Smooth muscle cell (in vitro differentiated cells): ENCODE results near the gene PON2. TPM values are rescaled to one million over a fixed set of nuclear protein-coding genes. Genes with fewer than 3 reads are reported as not detected.

Experiments
- DNase-seq: peaks from one replicate; lab custom pipeline; 2025; ENCODE audit not compliant: unreplicated experiment; lab: John Stamatoyannopoulos, UW
- H2AFZ ChIP-seq: fragments of 200-600 bp; sonication (generic); 2 replicates; pipeline ENCODE4 v1.6.0; 2016; ENCODE audit warnings: antibody characterized with exemption, low read depth, mild to moderate bottlenecking
- H3F3A ChIP-seq: fragments of 200-600 bp; sonication (generic); 2 replicates; pipeline ENCODE4 v1.6.0; 2017; ENCODE audit warnings: antibody characterized with exemption, low read depth
- H3K27ac ChIP-seq: fragments of 200-600 bp; sonication (generic); 2 replicates; pipeline ENCODE4 v1.5.1; 2016; ENCODE audit warnings: low read depth, mild to moderate bottlenecking
- H3K27me3 ChIP-seq: fragments of 200-600 bp; sonication (generic); 2 replicates; pipeline ENCODE4 v1.6.1; 2016; ENCODE audit warnings: low read depth, mild to moderate bottlenecking
- H3K36me3 ChIP-seq: fragments of 200-600 bp; sonication (generic); 2 replicates; pipeline ENCODE4 v1.5.1; 2016; ENCODE audit warnings: low read depth
- H3K4me1 ChIP-seq: fragments of 200-600 bp; sonication (generic); 2 replicates; pipeline ENCODE4 v1.5.1; 2016; ENCODE audit warnings: low read depth
- H3K4me2 ChIP-seq: fragments of 200-600 bp; sonication (generic); 2 replicates; pipeline ENCODE4 v1.6.0; 2016; ENCODE audit warnings: mild to moderate bottlenecking
- H3K4me3 ChIP-seq: fragments of 200-600 bp; sonication (generic); 2 replicates; pipeline ENCODE4 v1.5.1; 2016; ENCODE audit warnings: mild to moderate bottlenecking
- H3K79me2 ChIP-seq: fragments of 200-600 bp; sonication (generic); 2 replicates; pipeline ENCODE4 v1.6.0; 2016; ENCODE audit warnings: low read depth, mild to moderate bottlenecking
- H3K9ac ChIP-seq: fragments of 200-600 bp; sonication (generic); 2 replicates; pipeline ENCODE4 v1.6.0; 2016; ENCODE audit warnings: low read depth
- H3K9me3 ChIP-seq: fragments of 200-600 bp; sonication (generic); replicated peaks from 2 replicates; pipeline ENCODE4 v1.5.1; 2016; ENCODE audit warnings: low read depth
- H4K20me1 ChIP-seq: fragments of 200-600 bp; sonication (generic); 2 replicates; pipeline ENCODE4 v1.6.0; 2016; ENCODE audit warnings: low read depth
- CTCF ChIP-seq: fragments of 200-600 bp; sonication (generic); IDR thresholded peaks from 2 replicates; pipeline ENCODE4 v1.5.1; 2017; ENCODE audit warnings: borderline replicate concordance, mild to moderate bottlenecking, antibody characterized with exemption; ENCODE audit not compliant: insufficient read depth, poor library complexity, severe bottlenecking
- WGBS: methylation state at CpG from one replicate; pipeline ENCODE4 v1.1.7; 2016; ENCODE audit warnings: low lambda C conversion rate; 5-methylcytosine and 5-hydroxymethylcytosine counted together
- polyA plus RNA-seq: library from polyadenylated mRNA; unstranded; fragments of >200 nt; fragmentation: Nextera tagmentation; extraction: Ambion mirVana; gene quantifications from 2 replicates; pipeline ENCODE4 v1.2.1, GENCODE V29; 2016
- total RNA-seq: library from RNA; depleted of rRNA; stranded (reverse); fragments of >200 nt; gene quantifications from 2 replicates; pipeline ENCODE4 v1.2.3, GENCODE V29; 2014

PON2 gene
- total and polyA plus RNA-seq, 2 experiments from 2014 or later, result 74.7 to 116 TPM

- Histone ChIP-seq H3K4me1 (no peaks in the 10 kb centered on the region), H3K36me3 (no peaks in the 10 kb centered on the region), H4K20me1 (no peaks in the 10 kb centered on the region), H2AFZ (no peak overlapping the region), H3K9ac (no peak overlapping the region), H3K79me2 (no peaks in the 10 kb centered on the region), H3K4me2 (no peak overlapping the region), H3K9me3 (no peaks in the 10 kb centered on the region), H3K4me3 (no peak overlapping the region), H3K27ac (no peak overlapping the region), H3F3A (no peaks in the 10 kb centered on the region), H3K27me3 (no peaks in the 10 kb centered on the region)
- 94% methylated on average over 1 of the region's 1 CpG for WGBS
- no peak for TF ChIP-seq CTCF
- DNase-seq, result no peak
Measured at GRCh38 chr7:95367606-95368005, 67.2 kb downstream of the PON2 start.

GRCh38 chr7:95365151-95365550 is 69.7 kb downstream of the PON2 start:
- 96% methylated on average over 1 of the region's 1 CpG for WGBS
- no peaks in the 10 kb centered on the region for H3K4me1 ChIP-seq
- H3F3A ChIP-seq, result no peaks in the 10 kb centered on the region
- no peak overlapping the region for H3K9ac ChIP-seq
- H3K79me2 ChIP-seq, result no peaks in the 10 kb centered on the region
- no peaks in the 10 kb centered on the region for H3K36me3 ChIP-seq
- H3K27me3 ChIP-seq, result no peaks in the 10 kb centered on the region
- H3K9me3 ChIP-seq, result no peaks in the 10 kb centered on the region
- no peaks in the 10 kb centered on the region for H4K20me1 ChIP-seq
- H3K4me3 ChIP-seq, result no peak overlapping the region
- no peak overlapping the region for H3K4me2 ChIP-seq
- TF ChIP-seq CTCF, result no peak
- no peak overlapping the region for H3K27ac ChIP-seq
- DNase-seq, result no peak
- no peak overlapping the region for H2AFZ ChIP-seq

- Histone ChIP-seq H4K20me1 (no peaks in the 10 kb centered on the region), H3K4me3 (no peak overlapping the region), H3K27me3 (no peaks in the 10 kb centered on the region), H3K79me2 (no peaks in the 10 kb centered on the region), H3K4me2 (no peak overlapping the region), H3F3A (no peaks in the 10 kb centered on the region), H3K4me1 (no peaks in the 10 kb centered on the region), H3K9ac (no peak overlapping the region), H3K9me3 (no peaks in the 10 kb centered on the region), H2AFZ (no peak overlapping the region), H3K27ac (no peak overlapping the region), H3K36me3 (no peaks in the 10 kb centered on the region)
- no peak for TF ChIP-seq CTCF
- DNase-seq, result no peak
- WGBS, result 64% methylated on average over 3 of the region's 3 CpGs
Measured at GRCh38 chr7:95357623-95358022, 77.2 kb downstream of the PON2 start.

Other genes starting within 250 kb of the PON2 start
- gene PON1, start 110.5 kb downstream of the PON2 start, total RNA-seq, result 0.72 TPM in 1 of 2 replicates, not detected in the other
- gene PON1, start 110.5 kb downstream of the PON2 start, polyA plus RNA-seq, result not detected in 2 replicates
- 0.13 TPM in 1 of 2 replicates, not detected in the other for gene PON3, start 38.7 kb downstream of the PON2 start, total RNA-seq
- not detected in 2 replicates for gene PON3, start 38.7 kb downstream of the PON2 start, polyA plus RNA-seq
- not detected in 2 replicates for gene ASB4, start 50.9 kb upstream of the PON2 start, total RNA-seq
- gene ASB4, start 50.9 kb upstream of the PON2 start, polyA plus RNA-seq, result not detected in 2 replicates
- not detected in 2 replicates for gene PDK4, start 161.5 kb upstream of the PON2 start, total RNA-seq
- 0.37 TPM in 1 of 2 replicates, not detected in the other for gene PDK4, start 161.5 kb upstream of the PON2 start, polyA plus RNA-seq